ENCODE data around the gene AP1B1.
"Not testable (repeated sequence)": the region's sequence is repeated elsewhere in the genome, so short reads cannot be mapped to it uniquely, and the experiment has no call there.

Gene AP1B1

GRCh38 chr22:29387921-29388758 lies at the start of gene AP1B1:
Gene AP1B1 (minus strand): TSS chr22:29388570. CDS start chr22:29367243, 21,327 bp downstream.
- Mint-ChIP-seq H3K27me3 (no peaks in the 10 kb centered on the region), H3K4me1 (ENCODE audit: low read depth) (peaks cover 48% of the 10 kb centered on the region), H3K4me3 (peak within 1 kb of the TSS; percentile 93), H3K9me3 (no peaks in the 10 kb centered on the region), H3K36me3 (ENCODE audit: low read depth) (peaks cover 16% of the 10 kb centered on the region), H3K27ac (peak within 1 kb of the TSS; percentile 90)

- H3K9me3 Mint-ChIP-seq, result no peaks in the 10 kb centered on the region
- H3K4me3 Mint-ChIP-seq, result no peak overlapping the region
- H3K27me3 Mint-ChIP-seq, result peaks cover 13% of the 10 kb centered on the region
- H3K36me3 Mint-ChIP-seq (ENCODE audit: low read depth), result no peaks in the 10 kb centered on the region
- H3K4me1 Mint-ChIP-seq (ENCODE audit: low read depth), result no peaks in the 10 kb centered on the region
- H3K27ac Mint-ChIP-seq, result no peak overlapping the region
These were observed 47.1 kb upstream of the AP1B1 start for GRCh38 chr22:29435236-29436136.

GRCh38 chr22:29434288-29434687 lies 45.9 kb upstream of the AP1B1 start:
- Mint-ChIP-seq H3K36me3 (ENCODE audit: low read depth) (no peaks in the 10 kb centered on the region), H3K27me3 (peaks cover 13% of the 10 kb centered on the region), H3K27ac (no peak overlapping the region), H3K4me3 (no peak overlapping the region), H3K9me3 (no peaks in the 10 kb centered on the region), H3K4me1 (ENCODE audit: low read depth) (no peaks in the 10 kb centered on the region)

GRCh38 chr22:29433856-29434255 lies 45.5 kb upstream of the AP1B1 start:
- no peak overlapping the region for H3K4me3 Mint-ChIP-seq
- no peak overlapping the region for H3K27ac Mint-ChIP-seq
- no peaks in the 10 kb centered on the region for H3K4me1 Mint-ChIP-seq (ENCODE audit: low read depth)
- H3K27me3 Mint-ChIP-seq, result peaks cover 14% of the 10 kb centered on the region
- no peaks in the 10 kb centered on the region for H3K36me3 Mint-ChIP-seq (ENCODE audit: low read depth)
- H3K9me3 Mint-ChIP-seq, result no peaks in the 10 kb centered on the region

GRCh38 chr22:29431986-29432385 lies 43.6 kb upstream of the AP1B1 start:
- no peak overlapping the region for H3K27ac Mint-ChIP-seq
- no peaks in the 10 kb centered on the region for H3K4me1 Mint-ChIP-seq (ENCODE audit: low read depth)
- no peaks in the 10 kb centered on the region for H3K36me3 Mint-ChIP-seq (ENCODE audit: low read depth)
- H3K4me3 Mint-ChIP-seq, result no peak overlapping the region
- no peaks in the 10 kb centered on the region for H3K9me3 Mint-ChIP-seq
- H3K27me3 Mint-ChIP-seq, result peaks cover 18% of the 10 kb centered on the region

- Mint-ChIP-seq H3K9me3 (no peaks in the 10 kb centered on the region), H3K27ac (no peak overlapping the region), H3K27me3 (peaks cover 10% of the 10 kb centered on the region), H3K4me3 (no peak overlapping the region), H3K4me1 (ENCODE audit: low read depth) (no peaks in the 10 kb centered on the region), H3K36me3 (ENCODE audit: low read depth) (no peaks in the 10 kb centered on the region)
These were observed 38.9 kb upstream of the AP1B1 start for GRCh38 chr22:29427176-29427760.

- Mint-ChIP-seq H3K36me3 (ENCODE audit: low read depth) (no peaks in the 10 kb centered on the region), H3K4me1 (ENCODE audit: low read depth) (no peaks in the 10 kb centered on the region), H3K27me3 (peaks cover 10% of the 10 kb centered on the region), H3K27ac (no peak overlapping the region), H3K4me3 (no peak overlapping the region), H3K9me3 (no peaks in the 10 kb centered on the region)
These were observed 38.1 kb upstream of the AP1B1 start for GRCh38 chr22:29426476-29426875.

- not testable (repeated sequence) for H3K9me3 Mint-ChIP-seq; H3K27ac Mint-ChIP-seq; H3K27me3 Mint-ChIP-seq; H3K36me3 Mint-ChIP-seq (ENCODE audit: low read depth); H3K4me3 Mint-ChIP-seq
- H3K4me1 Mint-ChIP-seq (ENCODE audit: low read depth), result peaks cover 19% of the 10 kb centered on the region
These were observed 30.3 kb upstream of the AP1B1 start for GRCh38 chr22:29418704-29419103.

- Mint-ChIP-seq H3K27ac (peak overlapping the region; percentile 100), H3K4me3 (peak overlapping the region; percentile 96), H3K4me1 (ENCODE audit: low read depth) (peaks cover 26% of the 10 kb centered on the region)
- not testable (repeated sequence) for H3K36me3 Mint-ChIP-seq (ENCODE audit: low read depth); H3K27me3 Mint-ChIP-seq; H3K9me3 Mint-ChIP-seq
These were observed 26.7 kb upstream of the AP1B1 start for GRCh38 chr22:29414951-29415591.

GRCh38 chr22:29412772-29413171 lies 24.4 kb upstream of the AP1B1 start:
- not testable (repeated sequence) for H3K27ac Mint-ChIP-seq; H3K27me3 Mint-ChIP-seq; H3K9me3 Mint-ChIP-seq; H3K4me3 Mint-ChIP-seq; H3K36me3 Mint-ChIP-seq (ENCODE audit: low read depth)
- H3K4me1 Mint-ChIP-seq (ENCODE audit: low read depth), result peaks cover 26% of the 10 kb centered on the region

- H3K9me3 Mint-ChIP-seq; H3K36me3 Mint-ChIP-seq (ENCODE audit: low read depth); H3K27me3 Mint-ChIP-seq: not testable (repeated sequence)
- Mint-ChIP-seq H3K27ac (peak overlapping the region; percentile 10), H3K4me3 (peak overlapping the region; percentile 21), H3K4me1 (ENCODE audit: low read depth) (peaks cover 26% of the 10 kb centered on the region)
These were observed 23.3 kb upstream of the AP1B1 start for GRCh38 chr22:29411569-29412211.

- Mint-ChIP-seq H3K4me3 (no peak overlapping the region), H3K4me1 (ENCODE audit: low read depth) (peaks cover 8% of the 10 kb centered on the region), H3K27me3 (no peaks in the 10 kb centered on the region), H3K9me3 (no peaks in the 10 kb centered on the region), H3K27ac (no peak overlapping the region), H3K36me3 (ENCODE audit: low read depth) (no peaks in the 10 kb centered on the region)
These were observed 20.6 kb upstream of the AP1B1 start for GRCh38 chr22:29408940-29409339.

- not testable (repeated sequence) for H3K27ac Mint-ChIP-seq; H3K4me1 Mint-ChIP-seq (ENCODE audit: low read depth); H3K9me3 Mint-ChIP-seq; H3K36me3 Mint-ChIP-seq (ENCODE audit: low read depth); H3K4me3 Mint-ChIP-seq
- peaks cover 10% of the 10 kb centered on the region for H3K27me3 Mint-ChIP-seq
These were observed 13.2 kb upstream of the AP1B1 start for GRCh38 chr22:29401538-29401937.

GRCh38 chr22:29400576-29400975 lies 12.2 kb upstream of the AP1B1 start:
- Mint-ChIP-seq H3K4me3 (no peak overlapping the region), H3K36me3 (ENCODE audit: low read depth) (no peaks in the 10 kb centered on the region), H3K27me3 (peaks cover 10% of the 10 kb centered on the region), H3K9me3 (no peaks in the 10 kb centered on the region), H3K4me1 (ENCODE audit: low read depth) (no peaks in the 10 kb centered on the region), H3K27ac (no peak overlapping the region)
